D721Med (cell line): ENCODE data around the gene C1QTNF6.

Experiments
- DNase-seq: peaks from one replicate; pipeline ENCODE4 v3.0.0; 2011; ENCODE audit warnings: low spot score; ENCODE audit not compliant: insufficient read length
- FAIRE-seq: peaks from 2 replicates; lab custom pipeline; 2011; peaks lifted over from hg19 to GRCh38; lab: Jason Lieb, UNC
- TF ChIP-seq, protein P1 (sequence below): IDR thresholded peaks from 2 replicates; pipeline ENCODE4 v1.5.1; 2012; ENCODE audit warnings: mild to moderate bottlenecking, control low read depth; ENCODE audit not compliant: insufficient read depth; ENCODE audit errors: missing control alignments

The C1QTNF6 gene

GRCh38 chr22:37226087-37226486, 38.0 kb upstream of the C1QTNF6 start:
- no peak for FAIRE-seq
- TF ChIP-seq, protein P1, sequence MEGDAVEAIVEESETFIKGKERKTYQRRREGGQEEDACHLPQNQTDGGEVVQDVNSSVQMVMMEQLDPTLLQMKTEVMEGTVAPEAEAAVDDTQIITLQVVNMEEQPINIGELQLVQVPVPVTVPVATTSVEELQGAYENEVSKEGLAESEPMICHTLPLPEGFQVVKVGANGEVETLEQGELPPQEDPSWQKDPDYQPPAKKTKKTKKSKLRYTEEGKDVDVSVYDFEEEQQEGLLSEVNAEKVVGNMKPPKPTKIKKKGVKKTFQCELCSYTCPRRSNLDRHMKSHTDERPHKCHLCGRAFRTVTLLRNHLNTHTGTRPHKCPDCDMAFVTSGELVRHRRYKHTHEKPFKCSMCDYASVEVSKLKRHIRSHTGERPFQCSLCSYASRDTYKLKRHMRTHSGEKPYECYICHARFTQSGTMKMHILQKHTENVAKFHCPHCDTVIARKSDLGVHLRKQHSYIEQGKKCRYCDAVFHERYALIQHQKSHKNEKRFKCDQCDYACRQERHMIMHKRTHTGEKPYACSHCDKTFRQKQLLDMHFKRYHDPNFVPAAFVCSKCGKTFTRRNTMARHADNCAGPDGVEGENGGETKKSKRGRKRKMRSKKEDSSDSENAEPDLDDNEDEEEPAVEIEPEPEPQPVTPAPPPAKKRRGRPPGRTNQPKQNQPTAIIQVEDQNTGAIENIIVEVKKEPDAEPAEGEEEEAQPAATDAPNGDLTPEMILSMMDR: no peak
- DNase-seq: no peak

DNA sequence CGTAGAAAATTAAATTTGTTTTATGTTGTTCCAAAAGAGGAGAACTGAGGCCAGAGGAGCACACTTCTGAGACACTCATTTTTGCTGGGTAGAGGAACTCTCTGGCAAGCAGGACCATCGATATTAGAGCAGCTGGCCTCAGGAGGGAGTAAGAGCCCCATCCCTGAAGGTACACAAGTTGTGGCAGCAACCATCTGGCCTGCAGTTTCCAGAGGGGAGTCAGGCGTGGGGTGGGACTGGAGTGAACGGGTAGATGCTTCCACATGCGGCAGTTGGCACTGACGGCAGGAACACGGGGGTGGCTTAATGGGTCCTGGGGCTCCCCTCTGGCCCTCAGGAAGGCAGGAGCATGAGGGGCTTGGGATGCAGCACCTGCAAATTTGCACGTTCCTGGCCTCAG, 37.4 kb upstream of the C1QTNF6 start:
- no peak for DNase-seq

GRCh38 chr22:37224757-37225420, 36.8 kb upstream of the C1QTNF6 start:
- TF ChIP-seq, protein P1: no peak
- FAIRE-seq (no peak), DNase-seq (no peak)

More for the DNA sequence above, 37.4 kb upstream of the C1QTNF6 start:
- TF ChIP-seq, protein P1: no peak
- FAIRE-seq: no peak

GRCh38 chr22:37223965-37224551, 36.0 kb upstream of the C1QTNF6 start:
- TF ChIP-seq, protein P1: no peak
- no peak for DNase-seq
- no peak for FAIRE-seq

GRCh38 chr22:37222440-37222971, 34.5 kb upstream of the C1QTNF6 start:
- FAIRE-seq: no peak
- no peak for DNase-seq
- TF ChIP-seq, protein P1: no peak

DNA sequence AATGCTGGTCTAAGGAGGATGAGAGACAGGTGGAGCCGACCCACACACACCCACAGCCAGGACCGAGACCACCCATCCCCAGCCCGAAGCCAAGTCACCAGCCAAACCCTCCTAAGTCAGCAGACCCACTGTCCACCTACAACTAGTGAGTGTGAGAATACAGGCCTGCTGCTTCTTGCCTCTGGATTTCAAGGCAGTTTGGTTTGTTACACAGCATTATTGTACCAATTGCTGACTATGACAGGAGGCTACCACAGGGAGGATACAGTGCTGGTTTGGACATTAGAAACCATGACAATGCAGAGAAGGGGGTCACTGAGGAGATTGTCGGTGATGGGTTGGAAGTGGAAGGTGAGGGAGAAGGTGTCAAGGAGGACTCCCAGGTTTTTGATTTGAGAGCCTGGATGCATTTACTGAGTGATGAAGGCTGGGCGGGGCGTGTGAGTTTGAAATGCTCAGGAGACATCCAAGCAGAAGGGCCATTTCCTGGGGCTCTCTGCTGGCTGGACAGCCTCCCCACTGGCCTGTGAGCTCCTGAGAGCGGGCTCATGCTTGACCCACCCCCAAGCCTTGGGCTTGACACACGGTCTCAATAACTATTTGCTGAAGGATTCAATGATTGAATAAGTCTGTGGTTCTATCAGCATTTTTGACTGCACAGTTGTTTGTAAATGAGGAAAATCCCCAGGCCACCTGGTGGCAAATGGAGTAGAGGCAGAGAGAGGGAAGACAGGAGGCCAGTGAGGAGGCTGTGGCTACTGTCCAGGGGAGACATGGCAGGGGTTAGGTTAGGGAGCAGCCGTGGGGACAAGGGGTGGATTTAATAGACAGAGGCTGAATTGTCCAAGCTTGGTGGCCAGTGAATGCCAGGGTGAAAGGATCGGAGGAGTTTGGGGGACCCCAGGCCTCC, 33.6 kb upstream of the C1QTNF6 start:
- TF ChIP-seq, protein P1: no peak

More for the DNA sequence above, 33.6 kb upstream of the C1QTNF6 start:
- FAIRE-seq (no peak), DNase-seq (no peak)
